ENCODE data around the gene PNLIPRP3.

DNA sequence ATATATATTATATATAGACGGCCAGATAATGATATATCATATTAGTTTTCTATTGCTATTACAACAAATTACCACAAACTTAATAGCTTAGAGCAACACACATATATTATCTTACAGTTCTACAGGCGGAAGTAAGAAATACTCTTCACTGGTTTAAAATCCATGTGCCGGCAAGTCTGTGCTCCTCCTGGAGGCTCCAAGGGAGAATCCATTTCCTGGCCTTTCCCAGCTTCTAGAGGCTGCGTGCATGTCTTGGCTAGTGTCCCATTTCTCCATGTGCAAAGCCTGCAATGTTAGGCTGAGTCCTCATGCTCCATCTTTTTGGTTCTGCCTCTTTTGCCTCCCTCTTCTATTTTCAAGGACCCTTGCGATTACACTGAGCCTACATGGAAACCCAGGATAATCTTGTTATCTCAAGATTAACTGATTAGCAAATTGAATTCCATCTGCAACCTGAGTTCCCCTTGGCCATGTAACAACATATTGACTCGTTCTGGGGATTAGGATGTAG lies 23.9 kb upstream of the PNLIPRP3 start:
- TF ChIP-seq, protein P1, sequence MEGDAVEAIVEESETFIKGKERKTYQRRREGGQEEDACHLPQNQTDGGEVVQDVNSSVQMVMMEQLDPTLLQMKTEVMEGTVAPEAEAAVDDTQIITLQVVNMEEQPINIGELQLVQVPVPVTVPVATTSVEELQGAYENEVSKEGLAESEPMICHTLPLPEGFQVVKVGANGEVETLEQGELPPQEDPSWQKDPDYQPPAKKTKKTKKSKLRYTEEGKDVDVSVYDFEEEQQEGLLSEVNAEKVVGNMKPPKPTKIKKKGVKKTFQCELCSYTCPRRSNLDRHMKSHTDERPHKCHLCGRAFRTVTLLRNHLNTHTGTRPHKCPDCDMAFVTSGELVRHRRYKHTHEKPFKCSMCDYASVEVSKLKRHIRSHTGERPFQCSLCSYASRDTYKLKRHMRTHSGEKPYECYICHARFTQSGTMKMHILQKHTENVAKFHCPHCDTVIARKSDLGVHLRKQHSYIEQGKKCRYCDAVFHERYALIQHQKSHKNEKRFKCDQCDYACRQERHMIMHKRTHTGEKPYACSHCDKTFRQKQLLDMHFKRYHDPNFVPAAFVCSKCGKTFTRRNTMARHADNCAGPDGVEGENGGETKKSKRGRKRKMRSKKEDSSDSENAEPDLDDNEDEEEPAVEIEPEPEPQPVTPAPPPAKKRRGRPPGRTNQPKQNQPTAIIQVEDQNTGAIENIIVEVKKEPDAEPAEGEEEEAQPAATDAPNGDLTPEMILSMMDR (IDR thresholded peaks at IDR 0.05; ENCODE audit: poor library complexity) = no peak
- no peak for TF ChIP-seq EZH2 (IDR thresholded peaks at IDR 0.05; ENCODE audit: borderline replicate concordance)
